AG09319 (cell line): ENCODE data around the gene VAV2.

Source experiments
- DNase-seq: peaks from one replicate; pipeline ENCODE4 v3.0.0-alpha.2; 2010; ENCODE audit warnings: low read depth; ENCODE audit errors: extremely low read depth
- TF ChIP-seq, protein P1 (sequence below): IDR thresholded peaks from 2 replicates; pipeline ENCODE4 v1.5.1; 2011; ENCODE audit warnings: low read depth, mild to moderate bottlenecking, inconsistent platforms, low read length, moderate library complexity

Gene VAV2

DNA sequence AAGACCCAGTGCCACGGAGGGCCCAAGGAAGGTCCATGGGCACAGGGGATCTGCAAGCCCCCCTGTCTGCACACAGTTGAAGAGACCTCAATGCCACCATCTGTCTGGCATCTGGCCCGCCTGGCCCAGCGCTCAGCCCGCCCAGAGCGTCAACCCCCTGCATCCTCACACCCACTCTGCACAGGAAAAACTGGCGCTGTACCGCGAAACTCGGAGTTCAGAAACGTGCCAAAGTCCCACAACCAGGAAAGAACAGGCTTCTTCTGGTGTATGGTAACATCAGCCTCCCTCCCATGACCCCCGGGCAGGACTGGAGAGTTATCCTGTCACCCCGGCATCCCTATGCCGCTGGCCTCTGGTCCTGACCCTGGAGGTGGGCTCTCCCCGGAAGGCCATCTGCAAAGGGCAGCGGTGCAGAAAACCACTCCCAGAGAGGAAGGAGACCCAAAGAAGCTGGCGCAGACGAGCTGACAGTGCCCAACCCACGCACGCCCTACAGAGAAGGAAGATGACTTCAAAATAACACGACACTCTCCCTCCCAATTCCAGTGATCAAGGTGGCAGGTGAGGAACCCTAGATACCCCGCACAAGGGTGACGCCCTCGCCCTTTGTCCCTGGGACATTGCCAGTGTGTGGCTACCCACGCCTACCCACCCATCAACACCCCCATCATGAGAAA is 18.9 kb downstream of the VAV2 start:
- no peak for DNase-seq
- TF ChIP-seq, protein P1, sequence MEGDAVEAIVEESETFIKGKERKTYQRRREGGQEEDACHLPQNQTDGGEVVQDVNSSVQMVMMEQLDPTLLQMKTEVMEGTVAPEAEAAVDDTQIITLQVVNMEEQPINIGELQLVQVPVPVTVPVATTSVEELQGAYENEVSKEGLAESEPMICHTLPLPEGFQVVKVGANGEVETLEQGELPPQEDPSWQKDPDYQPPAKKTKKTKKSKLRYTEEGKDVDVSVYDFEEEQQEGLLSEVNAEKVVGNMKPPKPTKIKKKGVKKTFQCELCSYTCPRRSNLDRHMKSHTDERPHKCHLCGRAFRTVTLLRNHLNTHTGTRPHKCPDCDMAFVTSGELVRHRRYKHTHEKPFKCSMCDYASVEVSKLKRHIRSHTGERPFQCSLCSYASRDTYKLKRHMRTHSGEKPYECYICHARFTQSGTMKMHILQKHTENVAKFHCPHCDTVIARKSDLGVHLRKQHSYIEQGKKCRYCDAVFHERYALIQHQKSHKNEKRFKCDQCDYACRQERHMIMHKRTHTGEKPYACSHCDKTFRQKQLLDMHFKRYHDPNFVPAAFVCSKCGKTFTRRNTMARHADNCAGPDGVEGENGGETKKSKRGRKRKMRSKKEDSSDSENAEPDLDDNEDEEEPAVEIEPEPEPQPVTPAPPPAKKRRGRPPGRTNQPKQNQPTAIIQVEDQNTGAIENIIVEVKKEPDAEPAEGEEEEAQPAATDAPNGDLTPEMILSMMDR: no peak

DNA sequence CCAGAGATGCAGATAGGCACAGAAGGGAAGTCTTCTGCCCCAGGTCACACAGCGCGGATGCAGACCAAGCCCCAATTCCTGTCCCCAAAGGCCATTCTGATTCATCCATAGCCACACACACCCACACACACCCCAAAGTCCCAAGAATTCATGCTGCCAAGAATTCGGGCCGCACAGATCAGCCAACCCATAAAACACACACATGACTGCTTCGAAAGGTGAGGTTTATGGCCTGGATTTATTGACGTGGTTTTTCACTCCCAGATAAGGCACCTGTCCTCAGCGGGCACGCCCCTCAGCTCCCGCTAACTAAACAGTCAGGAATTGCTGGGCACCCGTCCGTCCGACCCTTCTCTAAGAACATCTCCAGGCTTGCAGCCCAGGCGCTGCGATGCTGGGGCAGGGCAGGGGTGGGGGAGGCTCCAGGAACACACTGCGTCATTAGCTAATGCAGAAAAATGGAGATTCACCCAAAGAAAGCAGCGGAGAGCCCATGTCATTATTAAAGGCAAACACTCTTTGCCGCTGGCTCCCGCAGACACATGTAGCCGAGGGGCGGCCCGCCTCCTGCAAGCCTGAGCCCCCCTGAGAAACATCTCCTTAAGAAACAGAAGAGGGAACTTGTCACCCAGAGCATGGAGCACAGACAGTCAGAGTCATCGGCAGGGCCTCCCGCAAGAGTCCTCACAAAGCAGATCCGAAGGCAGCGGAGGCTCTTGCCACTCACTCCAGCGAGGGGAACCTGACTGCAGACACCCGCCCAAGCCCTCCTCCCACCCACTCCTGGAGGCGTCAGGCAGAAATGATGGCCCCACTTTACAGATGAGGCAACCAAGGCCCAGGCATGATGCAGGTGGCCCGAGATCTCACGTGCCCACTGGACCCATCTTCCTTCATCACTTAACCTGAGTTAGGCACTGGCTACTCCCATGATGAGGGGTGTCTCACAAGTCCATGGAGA is 19.9 kb downstream of the VAV2 start:
- TF ChIP-seq, protein P1: no peak
- DNase-seq: no peak

DNA sequence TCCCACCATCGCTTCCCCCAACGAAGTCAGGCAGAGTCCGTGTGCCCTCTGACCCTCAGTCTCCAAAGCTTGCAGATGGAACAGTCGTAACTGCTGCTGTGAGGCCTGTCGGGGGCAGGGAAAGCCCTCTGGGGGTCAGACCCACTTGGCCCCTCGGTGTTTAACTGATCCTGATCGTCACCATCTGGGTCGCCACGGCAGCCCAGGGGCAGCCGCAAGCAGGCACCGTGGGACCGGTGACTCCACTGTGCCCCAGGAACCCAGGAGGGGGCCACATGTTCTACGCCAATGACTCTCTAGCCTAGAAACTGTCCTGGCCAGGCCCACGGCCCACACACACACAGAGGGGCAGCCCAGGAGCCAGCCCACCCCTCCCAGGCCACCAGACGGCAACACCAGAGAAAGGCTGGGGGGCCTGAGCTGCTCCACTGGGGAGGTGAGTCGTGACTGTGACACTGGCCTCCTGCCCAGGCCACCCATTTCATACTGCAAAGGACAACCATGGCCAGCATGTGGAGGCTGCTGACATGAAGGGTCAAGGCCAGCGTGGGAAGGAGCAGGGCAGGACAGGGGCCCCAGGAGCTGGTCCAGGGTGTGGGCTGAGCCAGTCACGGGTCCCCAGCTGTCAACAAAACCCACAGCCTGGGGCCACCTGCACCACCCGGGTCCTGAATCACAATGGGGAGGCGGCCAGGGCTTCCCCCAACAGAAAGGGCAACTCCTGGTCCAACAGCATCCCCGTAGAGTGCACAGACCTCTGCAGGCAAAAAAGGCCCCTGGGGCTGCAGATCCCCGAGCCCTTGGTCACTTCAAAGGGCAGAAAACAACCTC is 20.8 kb downstream of the VAV2 start:
- TF ChIP-seq, protein P1: no peak
- DNase-seq: no peak

DNA sequence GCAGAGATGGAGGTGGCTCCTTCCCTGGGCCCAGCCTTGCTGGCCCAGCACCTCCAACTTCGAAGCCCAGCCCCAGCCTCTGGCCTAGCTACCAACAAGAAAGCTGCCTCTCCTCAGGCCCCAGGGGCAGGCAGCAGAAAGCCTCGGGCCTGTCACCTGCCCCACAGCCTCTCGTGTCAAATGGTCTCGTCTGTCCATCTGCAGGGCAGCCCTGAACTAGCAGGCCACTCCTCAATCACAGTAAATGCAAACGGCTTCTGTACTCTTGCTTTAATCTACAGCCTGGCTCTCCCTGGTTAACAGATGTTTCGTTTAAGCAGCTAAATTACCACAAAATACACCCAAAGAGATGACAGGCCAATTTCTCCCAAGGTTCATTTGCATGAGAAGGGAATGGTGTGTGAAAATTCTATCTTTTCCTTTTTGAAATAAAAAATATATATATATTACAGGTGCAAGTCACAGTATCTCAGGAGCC is 21.5 kb downstream of the VAV2 start:
- TF ChIP-seq, protein P1: no peak
- no peak for DNase-seq

DNA sequence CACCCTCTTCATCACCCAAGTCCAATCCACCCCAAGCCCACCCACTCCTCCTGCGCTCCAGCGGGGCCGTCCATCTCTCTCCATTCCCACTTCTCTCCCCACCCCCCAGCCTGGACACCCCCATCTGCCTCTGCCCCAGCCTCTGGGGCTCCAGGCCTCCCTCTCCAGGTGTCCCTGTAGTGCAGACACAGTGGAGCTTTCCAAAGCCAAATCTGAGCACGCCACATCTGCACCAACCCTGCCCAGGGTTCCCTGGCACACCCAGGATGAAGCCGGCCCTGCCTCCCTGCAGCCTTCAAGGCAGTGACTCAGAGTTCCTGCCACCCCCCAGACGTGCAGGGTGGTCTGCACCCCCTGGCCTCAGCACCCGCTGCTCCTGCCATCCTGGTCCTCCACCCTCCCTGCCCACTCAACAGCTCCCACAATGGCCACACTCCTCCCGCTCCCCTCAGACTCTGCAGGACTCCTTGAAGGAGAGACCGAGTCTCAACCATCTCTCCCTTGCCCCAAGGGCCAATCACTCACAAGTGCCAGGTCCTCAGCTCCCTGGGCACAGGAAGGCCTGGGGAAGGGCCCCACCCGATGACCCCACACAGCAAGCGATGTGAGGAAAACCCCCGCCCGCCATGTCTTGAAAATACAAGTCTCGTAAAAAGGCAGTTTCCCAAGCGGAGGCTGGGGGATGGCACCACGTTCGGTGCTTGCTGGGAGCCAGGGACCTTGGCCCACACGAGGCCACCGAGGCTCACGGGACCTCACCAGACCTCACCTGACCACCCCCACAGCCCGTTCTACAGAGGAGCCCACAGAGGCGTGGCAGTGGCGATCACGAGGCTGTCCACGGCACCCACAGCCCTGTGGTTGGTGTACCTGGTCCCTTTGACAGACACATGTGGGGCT is 22.2 kb downstream of the VAV2 start:
- no peak for DNase-seq
- TF ChIP-seq, protein P1: no peak

DNA sequence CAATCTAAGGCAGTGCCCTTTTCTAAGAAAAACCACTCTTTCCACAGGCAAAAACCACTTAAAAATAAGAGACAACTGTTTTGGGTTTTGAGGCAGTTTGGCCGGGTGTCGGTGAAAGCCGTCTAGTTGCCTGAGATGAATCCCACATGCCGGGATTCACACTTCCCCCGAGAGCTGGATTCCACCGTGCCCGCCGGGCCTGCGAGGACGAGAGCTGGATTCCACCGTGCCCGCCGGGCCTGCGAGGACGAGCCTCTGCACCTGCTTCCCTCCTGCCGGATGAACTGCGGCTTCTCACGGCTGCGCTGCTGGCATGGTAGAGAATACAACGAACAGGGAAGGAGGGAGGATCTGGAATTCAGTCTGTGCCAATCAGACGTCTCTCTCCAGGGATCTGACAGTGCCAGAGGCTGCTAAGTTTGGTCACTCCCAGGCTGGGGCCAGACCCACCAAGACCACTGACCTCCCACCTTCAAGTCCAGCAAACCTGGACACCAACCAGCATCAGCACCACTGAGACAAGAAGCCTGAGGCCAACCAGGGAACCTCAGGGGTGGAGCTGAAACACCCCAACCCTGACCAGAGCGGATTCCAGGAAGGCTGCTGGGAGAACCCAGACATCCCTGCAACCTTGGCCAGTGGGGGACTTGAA is 23.0 kb downstream of the VAV2 start:
- TF ChIP-seq, protein P1: no peak
- DNase-seq: no peak
